Measurements from ENCODE around the gene LZTR1.

The LZTR1 gene

GRCh38 chr22:20983081-20983771, 1.1 kb downstream of the LZTR1 start:
- no peak for DNase-seq (ENCODE audit: low spot score)
- TF ChIP-seq CTCF (IDR thresholded peaks at IDR 0.05; ENCODE audit: borderline replicate concordance, control extremely low read depth, extremely low read depth, insufficient read depth, missing control alignments) = no peak
- in situ Hi-C loops (cut with MboI; ENCODE audit: low sequenced_read_pairs, unreplicated experiment) = no loop called here

GRCh38 chr22:20985720-20986119, 3.6 kb downstream of the LZTR1 start:
- in situ Hi-C loops (cut with MboI; ENCODE audit: low sequenced_read_pairs, unreplicated experiment) = no loop called here
- no peak for TF ChIP-seq CTCF (IDR thresholded peaks at IDR 0.05; ENCODE audit: borderline replicate concordance, control extremely low read depth, extremely low read depth, insufficient read depth, missing control alignments)
- no peak for DNase-seq (ENCODE audit: low spot score)

DNA sequence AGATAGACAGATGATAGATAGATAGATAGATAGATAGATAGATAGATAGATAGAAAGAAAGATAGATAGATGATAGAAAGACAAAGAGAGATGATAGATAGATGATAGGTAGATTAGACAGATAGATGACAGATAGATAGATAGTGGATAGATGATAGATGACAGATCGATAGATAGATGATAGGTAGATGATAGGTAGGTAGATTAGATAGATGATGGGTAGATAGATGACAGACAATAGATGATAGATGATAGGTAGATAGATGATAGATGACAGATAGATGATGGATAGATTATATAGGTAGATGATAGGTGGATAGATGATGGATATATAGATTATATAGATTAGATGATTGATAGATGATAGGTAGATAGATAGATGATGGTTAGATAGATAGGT, 4.3 kb downstream of the LZTR1 start:
- DNase-seq (ENCODE audit: low spot score) = no peak
- in situ Hi-C loops (cut with MboI; ENCODE audit: low sequenced_read_pairs, unreplicated experiment) = no loop called here
- TF ChIP-seq CTCF (IDR thresholded peaks at IDR 0.05; ENCODE audit: borderline replicate concordance, control extremely low read depth, extremely low read depth, insufficient read depth, missing control alignments) = no peak

DNA sequence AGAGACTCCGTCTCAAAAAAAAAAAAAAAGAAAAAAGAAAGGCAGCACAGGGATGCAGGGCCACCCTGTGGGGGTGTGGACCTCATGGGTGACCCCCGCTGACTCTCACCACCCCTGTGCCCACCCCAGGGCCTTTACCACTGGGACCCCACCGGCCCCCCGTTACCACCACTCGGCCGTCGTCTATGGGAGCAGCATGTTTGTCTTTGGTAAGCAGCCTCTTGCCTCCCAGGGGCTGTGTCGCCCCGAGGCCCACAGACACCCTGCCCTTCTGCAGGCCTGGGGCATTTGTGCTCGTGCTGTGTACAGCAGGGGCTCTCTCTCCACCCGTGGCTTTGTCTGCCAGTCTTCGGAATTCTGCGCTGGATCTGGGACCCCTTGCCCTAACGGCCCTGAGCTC, 5.3 kb downstream of the LZTR1 start:
- in situ Hi-C loops (cut with MboI; ENCODE audit: low sequenced_read_pairs, unreplicated experiment) = no loop called here
- no peak for DNase-seq (ENCODE audit: low spot score)
- TF ChIP-seq CTCF (IDR thresholded peaks at IDR 0.05; ENCODE audit: borderline replicate concordance, control extremely low read depth, extremely low read depth, insufficient read depth, missing control alignments) = no peak

- no peak for TF ChIP-seq CTCF (IDR thresholded peaks at IDR 0.05; ENCODE audit: borderline replicate concordance, control extremely low read depth, extremely low read depth, insufficient read depth, missing control alignments)
- in situ Hi-C loops (cut with MboI; ENCODE audit: low sequenced_read_pairs, unreplicated experiment) = no loop called here
- no peak for DNase-seq (ENCODE audit: low spot score)
Measured at GRCh38 chr22:20988573-20989322, 6.7 kb downstream of the LZTR1 start.

- in situ Hi-C loops (cut with MboI; ENCODE audit: low sequenced_read_pairs, unreplicated experiment) = no loop called here
- DNase-seq (ENCODE audit: low spot score) = no peak
- no peak for TF ChIP-seq CTCF (IDR thresholded peaks at IDR 0.05; ENCODE audit: borderline replicate concordance, control extremely low read depth, extremely low read depth, insufficient read depth, missing control alignments)
Measured at GRCh38 chr22:20989323-20990138, 7.4 kb downstream of the LZTR1 start.
